ENCODE data around the gene CCNY. TPM values are rescaled to one million over a fixed set of nuclear protein-coding genes. Genes with fewer than 3 reads are reported as not detected.

Gene CCNY
- total and polyA plus RNA-seq, 2 experiments from 2014 or later = 38.9 to 79.9 TPM

DNA sequence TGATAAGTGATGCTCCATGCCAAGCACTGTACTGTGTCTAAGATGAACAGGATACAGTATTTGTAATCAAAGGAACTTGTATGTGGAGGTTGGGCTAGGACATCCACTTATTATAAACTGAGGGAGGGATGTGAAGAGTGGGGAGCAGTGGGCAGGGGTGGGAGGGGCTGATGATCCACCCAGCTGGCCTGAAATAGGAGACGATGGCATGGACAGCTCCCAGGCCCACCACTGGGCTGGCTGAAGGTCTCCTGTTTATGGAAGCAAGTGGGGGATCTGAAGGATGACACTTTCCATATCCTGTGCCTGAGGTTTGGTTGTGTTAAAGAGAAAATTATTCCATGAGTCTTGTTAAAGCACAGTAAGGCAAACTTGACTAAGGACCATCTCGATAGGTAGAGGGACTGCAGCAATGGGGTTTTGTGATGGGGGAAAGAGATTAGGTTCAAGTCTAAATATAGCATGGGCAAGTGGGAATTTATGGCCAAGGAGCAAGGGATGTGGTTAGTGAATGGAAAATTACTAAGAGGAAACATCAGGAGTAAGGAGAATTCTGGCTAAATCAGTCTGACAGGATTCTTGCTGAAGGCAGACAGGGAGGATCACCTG, 124.6 kb downstream of the CCNY start:
- H3K9me3 ChIP-seq (ENCODE audit: low read depth) = no peaks in the 10 kb centered on the region
- TF ChIP-seq, protein P1, sequence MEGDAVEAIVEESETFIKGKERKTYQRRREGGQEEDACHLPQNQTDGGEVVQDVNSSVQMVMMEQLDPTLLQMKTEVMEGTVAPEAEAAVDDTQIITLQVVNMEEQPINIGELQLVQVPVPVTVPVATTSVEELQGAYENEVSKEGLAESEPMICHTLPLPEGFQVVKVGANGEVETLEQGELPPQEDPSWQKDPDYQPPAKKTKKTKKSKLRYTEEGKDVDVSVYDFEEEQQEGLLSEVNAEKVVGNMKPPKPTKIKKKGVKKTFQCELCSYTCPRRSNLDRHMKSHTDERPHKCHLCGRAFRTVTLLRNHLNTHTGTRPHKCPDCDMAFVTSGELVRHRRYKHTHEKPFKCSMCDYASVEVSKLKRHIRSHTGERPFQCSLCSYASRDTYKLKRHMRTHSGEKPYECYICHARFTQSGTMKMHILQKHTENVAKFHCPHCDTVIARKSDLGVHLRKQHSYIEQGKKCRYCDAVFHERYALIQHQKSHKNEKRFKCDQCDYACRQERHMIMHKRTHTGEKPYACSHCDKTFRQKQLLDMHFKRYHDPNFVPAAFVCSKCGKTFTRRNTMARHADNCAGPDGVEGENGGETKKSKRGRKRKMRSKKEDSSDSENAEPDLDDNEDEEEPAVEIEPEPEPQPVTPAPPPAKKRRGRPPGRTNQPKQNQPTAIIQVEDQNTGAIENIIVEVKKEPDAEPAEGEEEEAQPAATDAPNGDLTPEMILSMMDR (IDR thresholded peaks at IDR 0.05; ENCODE audit: low read depth, low read length) = no peak
- no peak overlapping the region for H3K4me3 ChIP-seq
- H3K36me3 ChIP-seq = no peaks in the 10 kb centered on the region
- H3K27me3 ChIP-seq = no peaks in the 10 kb centered on the region
- peaks cover 47% of the 10 kb centered on the region for H3K4me1 ChIP-seq (ENCODE audit: low read depth)
- H3K27ac ChIP-seq = no peak overlapping the region
- DNase-seq (ENCODE audit: low read depth in 1 of 2, low spot score in 1 of 2) = no peak

DNA sequence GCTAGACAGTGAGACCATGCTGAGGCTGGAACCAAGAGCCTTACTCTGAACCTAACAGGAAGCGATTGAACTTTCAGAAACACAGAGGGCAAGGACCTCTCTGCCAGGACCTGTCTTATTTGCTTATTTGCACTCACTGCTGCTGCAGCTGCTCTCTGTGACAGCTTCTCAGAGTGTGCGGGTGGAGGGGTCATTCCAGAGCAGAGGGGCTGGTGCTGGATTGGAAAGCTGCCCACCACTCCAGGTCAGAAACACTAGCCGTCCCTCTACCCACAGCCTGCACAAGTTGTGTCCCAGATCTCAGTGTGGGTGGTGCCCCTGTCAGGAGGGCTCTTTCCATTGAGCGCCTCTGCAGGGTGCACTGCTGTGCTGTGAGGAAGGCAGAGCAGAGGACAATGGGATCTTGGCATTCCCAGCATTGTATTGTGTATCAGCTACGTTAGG, 126.2 kb downstream of the CCNY start:
- Histone ChIP-seq H3K27me3 (no peaks in the 10 kb centered on the region), H3K9me3 (ENCODE audit: low read depth) (no peaks in the 10 kb centered on the region), H3K4me1 (ENCODE audit: low read depth) (peaks cover 50% of the 10 kb centered on the region), H3K27ac (no peak overlapping the region), H3K4me3 (no peak overlapping the region), H3K36me3 (no peaks in the 10 kb centered on the region)
- TF ChIP-seq, protein P1 (IDR thresholded peaks at IDR 0.05; ENCODE audit: low read depth, low read length) = no peak
- DNase-seq (ENCODE audit: low read depth in 1 of 2, low spot score in 1 of 2) = peak in 1 of 2 donors; percentile 39

DNA sequence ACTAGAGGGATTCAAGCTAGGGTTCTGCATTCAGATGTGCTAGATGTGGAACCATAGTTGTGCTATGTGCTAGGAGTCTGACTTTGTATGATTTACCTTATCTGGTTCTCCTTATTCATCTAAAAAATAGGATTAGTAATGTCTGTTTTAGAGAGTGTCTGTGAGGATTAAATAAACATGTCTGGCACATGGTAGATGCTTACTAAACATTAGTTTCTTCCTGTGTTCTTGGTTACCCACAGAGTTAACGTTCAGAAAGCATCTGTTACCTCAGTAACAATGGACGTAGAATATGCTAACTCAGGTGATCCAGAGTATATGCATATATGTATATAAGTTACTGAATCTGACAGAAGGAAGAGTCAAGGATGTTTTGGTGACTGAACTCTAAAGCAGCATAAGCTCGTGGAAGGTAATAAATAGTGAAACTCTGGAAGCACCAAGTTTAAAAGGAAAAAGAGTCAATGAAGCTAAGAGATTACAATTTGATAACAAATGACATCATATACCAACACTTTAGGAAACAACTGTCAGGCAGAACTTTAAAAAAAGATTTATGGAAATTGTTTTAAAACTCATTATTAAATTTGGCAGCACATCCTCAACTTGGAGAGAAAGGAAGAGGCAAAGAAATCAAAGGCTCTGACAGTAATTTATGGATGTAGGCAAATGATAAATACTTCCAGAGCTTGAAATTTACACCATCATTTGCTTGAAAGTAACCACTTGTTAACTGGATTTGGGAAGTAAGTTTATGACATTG, 127.0 kb downstream of the CCNY start:
- Histone ChIP-seq H3K27me3 (no peaks in the 10 kb centered on the region), H3K27ac (no peak overlapping the region), H3K9me3 (ENCODE audit: low read depth) (no peaks in the 10 kb centered on the region), H3K36me3 (no peaks in the 10 kb centered on the region), H3K4me1 (ENCODE audit: low read depth) (peaks cover 52% of the 10 kb centered on the region), H3K4me3 (no peak overlapping the region)
- DNase-seq (ENCODE audit: low read depth in 1 of 2, low spot score in 1 of 2) = no peak
- TF ChIP-seq, protein P1 (IDR thresholded peaks at IDR 0.05; ENCODE audit: low read depth, low read length) = no peak

DNA sequence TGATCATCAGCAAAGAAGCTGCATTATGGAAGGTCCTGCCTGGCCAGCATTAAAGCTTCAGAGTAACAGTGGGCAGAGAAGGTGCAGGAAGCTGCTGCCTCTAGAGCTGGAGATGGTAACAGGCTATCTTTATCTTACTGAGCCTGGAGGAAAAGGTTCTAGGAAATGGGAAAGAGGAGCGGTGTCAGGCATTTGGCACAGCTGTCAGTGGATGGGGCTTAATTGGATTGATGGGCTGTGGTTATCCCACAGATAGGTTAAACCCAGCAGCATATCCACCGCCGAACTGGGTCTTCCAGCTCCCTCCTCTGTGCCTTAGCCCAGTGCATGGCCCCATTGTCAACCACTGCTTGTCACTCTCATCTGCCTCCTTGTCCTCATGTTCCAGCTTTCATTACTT, 127.6 kb downstream of the CCNY start:
- no peak overlapping the region for H3K4me3 ChIP-seq

DNA sequence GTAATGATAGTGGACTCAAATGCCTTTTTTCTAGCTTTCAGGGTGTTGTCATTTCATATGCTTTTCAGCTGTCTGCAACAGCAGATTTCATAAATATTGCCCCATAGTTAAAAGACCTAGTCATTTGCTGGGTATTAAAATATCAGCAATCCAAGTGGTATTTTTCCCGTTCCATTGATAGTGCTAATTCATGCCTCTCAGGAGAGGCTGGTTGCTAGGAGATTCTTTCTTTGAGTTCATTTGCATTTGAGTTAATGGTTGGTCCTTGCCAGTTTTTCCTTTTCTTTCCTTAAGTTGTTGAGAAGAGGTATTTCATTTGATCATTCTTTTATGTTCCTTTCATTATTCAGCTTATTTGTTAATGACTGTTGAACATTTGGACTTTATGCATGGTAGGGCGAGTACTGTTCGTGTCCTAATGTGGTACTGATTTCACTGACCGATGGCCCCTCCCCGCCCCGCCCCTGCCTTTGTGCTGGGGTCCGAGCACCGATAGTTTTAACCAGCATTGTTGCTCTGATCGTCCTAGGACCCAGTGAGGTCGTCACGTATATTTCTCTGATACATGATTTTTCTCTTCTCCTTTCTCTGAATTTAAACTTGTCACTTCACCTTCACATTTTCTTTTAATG, 128.6 kb downstream of the CCNY start:
- TF ChIP-seq, protein P1 (IDR thresholded peaks at IDR 0.05; ENCODE audit: low read depth, low read length) = no peak
- H3K9me3 ChIP-seq (ENCODE audit: low read depth) = no peaks in the 10 kb centered on the region
- no peak overlapping the region for H3K4me3 ChIP-seq
- H3K36me3 ChIP-seq = no peaks in the 10 kb centered on the region
- no peaks in the 10 kb centered on the region for H3K27me3 ChIP-seq
- peaks cover 50% of the 10 kb centered on the region for H3K4me1 ChIP-seq (ENCODE audit: low read depth)
- H3K27ac ChIP-seq = no peak overlapping the region
- peak in 1 of 2 donors; percentile 44 for DNase-seq (ENCODE audit: low read depth in 1 of 2, low spot score in 1 of 2)

More for the DNA sequence above, 127.6 kb downstream of the CCNY start:
- Histone ChIP-seq H3K36me3 (no peaks in the 10 kb centered on the region), H3K9me3 (ENCODE audit: low read depth) (no peaks in the 10 kb centered on the region), H3K4me1 (ENCODE audit: low read depth) (peaks cover 54% of the 10 kb centered on the region), H3K27ac (no peak overlapping the region), H3K27me3 (no peaks in the 10 kb centered on the region)
- no peak for DNase-seq (ENCODE audit: low read depth in 1 of 2, low spot score in 1 of 2)
- TF ChIP-seq, protein P1 (IDR thresholded peaks at IDR 0.05; ENCODE audit: low read depth, low read length) = no peak

Measured in cardiac muscle cell (in vitro differentiated cells and primary cell).